NCI-H510A (cell line): ENCODE measurements around the gene ONECUT2.
"Not testable (repeated sequence)": the region's sequence is repeated elsewhere in the genome, so short reads cannot be mapped to it uniquely, and the experiment has no call there.

Source experiments
- DNase-seq: peaks from one replicate; lab custom pipeline; 2025; lab: John Stamatoyannopoulos, UW

ONECUT2 gene

GRCh38 chr18:57446322-57446721 lies 11.1 kb downstream of the ONECUT2 start:
- DNase-seq: peak; percentile 20

GRCh38 chr18:57447154-57447621 lies 12.0 kb downstream of the ONECUT2 start:
- no peak for DNase-seq

DNA sequence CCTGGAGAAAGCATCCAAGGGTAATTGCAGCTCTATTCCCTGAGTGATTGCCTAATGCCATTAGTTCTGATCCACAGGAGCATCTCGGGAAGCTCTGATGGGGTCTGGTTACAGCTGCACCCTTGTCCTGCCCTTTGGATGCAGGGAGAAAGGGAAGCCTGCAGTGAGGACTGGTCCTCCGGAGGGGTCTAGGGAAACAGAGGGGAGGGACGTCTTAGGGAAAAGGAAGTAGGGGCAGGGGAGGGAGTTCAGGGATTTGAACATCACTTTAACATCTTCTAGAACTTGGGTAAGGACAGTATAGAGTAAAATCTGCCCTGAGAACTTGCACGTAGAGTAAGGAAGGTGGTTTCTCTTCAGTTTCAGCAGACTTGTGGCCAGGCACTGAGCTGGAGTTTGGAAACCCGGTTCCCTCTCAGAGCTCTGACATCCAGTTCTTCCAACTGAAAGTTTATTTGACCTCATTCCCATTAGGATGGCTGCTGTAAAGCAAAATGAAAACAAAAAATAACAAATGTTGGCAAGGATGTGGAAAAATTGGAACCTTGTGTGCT lies 20.5 kb downstream of the ONECUT2 start:
- DNase-seq: no peak

DNA sequence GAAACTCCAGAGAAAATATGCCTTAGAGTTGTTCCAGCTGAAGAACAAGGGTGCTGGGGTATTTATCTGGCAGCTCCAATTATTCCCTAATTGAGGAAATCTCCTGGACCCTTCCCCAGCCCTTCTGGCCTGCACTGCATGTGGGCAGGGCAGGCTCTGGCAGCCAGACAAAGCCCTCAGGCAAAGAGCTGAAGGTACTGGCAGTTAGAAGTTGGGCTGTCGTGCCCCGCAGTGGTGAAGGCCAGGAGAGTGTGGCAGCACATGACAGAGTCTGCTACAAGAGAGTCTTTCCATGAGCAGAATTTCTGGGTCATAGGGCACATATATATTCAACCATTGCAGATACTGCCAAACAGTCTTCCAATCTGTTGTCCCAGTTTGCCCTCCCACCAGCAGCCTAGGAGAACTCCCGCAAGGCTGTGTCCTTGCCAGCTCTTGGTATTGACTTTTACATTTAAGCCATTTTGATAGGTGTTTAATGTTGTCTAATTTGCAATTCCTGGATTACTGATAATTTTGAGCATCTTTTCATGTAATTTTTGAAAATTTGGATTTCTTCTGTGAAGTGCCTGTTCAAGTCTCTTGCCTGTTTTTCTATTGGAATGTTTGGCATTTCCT lies 26.6 kb downstream of the ONECUT2 start:
- DNase-seq: no peak

DNA sequence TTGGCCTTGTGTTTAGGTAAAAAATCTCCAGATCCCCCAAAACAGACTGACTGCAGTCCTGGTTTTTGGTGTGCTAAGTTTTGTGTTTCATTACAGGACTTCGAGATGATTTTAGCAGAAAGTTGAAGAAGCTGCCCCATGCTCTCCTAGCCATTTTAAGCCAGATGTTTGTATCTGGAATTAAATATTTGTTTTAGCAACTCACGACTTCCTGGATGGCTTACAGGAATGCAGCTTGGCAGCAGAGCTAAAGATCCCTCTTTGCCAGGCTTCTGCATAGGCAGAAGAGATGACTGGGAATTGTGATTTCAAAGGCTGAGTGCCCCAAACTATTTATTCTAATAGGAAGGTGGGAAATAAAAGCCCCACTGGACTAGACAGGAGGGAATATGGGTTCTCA lies 31.1 kb downstream of the ONECUT2 start:
- no peak for DNase-seq

GRCh38 chr18:57466745-57467409 lies 31.7 kb downstream of the ONECUT2 start:
- DNase-seq: peak; percentile 11

- DNase-seq: no peak
Observed at GRCh38 chr18:57469884-57470283, 34.7 kb downstream of the ONECUT2 start.

GRCh38 chr18:57475408-57475807 lies 40.2 kb downstream of the ONECUT2 start:
- DNase-seq: no peak

- DNase-seq: no peak
Observed at GRCh38 chr18:57475903-57476302, 40.7 kb downstream of the ONECUT2 start.

GRCh38 chr18:57480733-57481132 lies 45.6 kb downstream of the ONECUT2 start:
- no peak for DNase-seq

- DNase-seq: no peak
Observed at GRCh38 chr18:57497372-57498294, 62.5 kb downstream of the ONECUT2 start.

GRCh38 chr18:57498682-57499256 lies 63.6 kb downstream of the ONECUT2 start:
- no peak for DNase-seq

- DNase-seq: no peak
Observed at GRCh38 chr18:57502624-57503023, 67.5 kb downstream of the ONECUT2 start.

- no peak for DNase-seq
Observed at GRCh38 chr18:57505231-57505630, 70.1 kb downstream of the ONECUT2 start.

DNA sequence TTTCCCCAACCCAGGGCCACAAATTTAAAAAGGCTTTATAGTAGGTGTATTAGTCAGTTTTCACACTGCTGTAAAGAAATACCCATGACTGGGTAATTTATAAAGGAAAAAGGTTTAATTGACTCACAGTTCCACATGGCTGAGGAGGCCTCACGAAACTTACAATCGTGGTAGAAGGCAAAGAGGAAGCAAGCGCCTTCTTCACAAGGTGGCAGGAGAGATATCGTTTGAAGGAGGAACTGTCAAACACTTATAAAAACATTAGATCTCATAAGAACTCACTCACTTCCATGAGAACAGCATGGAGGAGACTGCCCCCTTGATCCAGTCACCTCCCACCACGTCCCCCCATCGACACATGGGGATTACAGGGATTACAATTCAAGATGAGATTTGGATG lies 80.9 kb downstream of the ONECUT2 start:
- DNase-seq: no peak

- DNase-seq: no peak
Observed at GRCh38 chr18:57518533-57518932, 83.4 kb downstream of the ONECUT2 start.

GRCh38 chr18:57519668-57520424 lies 84.7 kb downstream of the ONECUT2 start:
- no peak for DNase-seq

- DNase-seq: not testable (repeated sequence)
Observed at GRCh38 chr18:57522348-57522747, 87.2 kb downstream of the ONECUT2 start.

GRCh38 chr18:57523171-57523956 lies 88.2 kb downstream of the ONECUT2 start:
- DNase-seq: no peak

DNA sequence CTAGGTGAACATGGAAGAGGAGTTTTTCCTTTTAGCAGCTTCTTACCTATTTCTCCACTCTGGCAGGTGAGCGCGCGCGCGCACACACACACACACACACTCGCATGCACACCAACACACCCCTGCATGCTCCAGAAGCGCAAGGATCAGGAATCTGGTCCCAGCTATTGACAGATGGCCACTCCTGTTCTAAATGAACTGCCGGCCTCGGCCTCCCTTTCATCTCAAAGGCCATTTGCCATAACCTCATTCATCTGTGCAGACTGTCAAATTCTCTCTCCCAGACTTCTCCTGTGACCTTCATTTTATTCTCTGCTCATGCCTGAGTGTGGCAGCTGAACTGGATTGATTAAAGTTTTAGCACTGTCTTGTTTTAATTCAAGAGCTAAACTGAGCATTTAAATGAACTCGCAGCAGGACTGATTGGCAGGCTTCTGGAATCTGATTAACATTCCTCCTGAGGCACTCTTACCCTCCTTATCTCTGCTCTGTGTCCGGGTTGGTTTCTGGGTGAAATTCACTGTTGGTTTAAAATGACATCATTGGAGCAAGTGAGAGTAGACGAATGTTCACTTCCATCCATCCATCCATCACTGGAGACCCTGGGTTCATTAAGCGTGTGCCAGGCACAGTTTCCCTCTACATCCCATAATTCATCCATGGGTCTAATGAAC lies 92.5 kb downstream of the ONECUT2 start:
- no peak for DNase-seq
